GDM1 (cell line): ENCODE measurements around the gene STAMBPL1.
"Not testable (repeated sequence)": the region's sequence is repeated elsewhere in the genome, so short reads cannot be mapped to it uniquely, and the experiment has no call there.

Experiments
- DNase-seq: peaks from one replicate; lab custom pipeline; 2025; lab: John Stamatoyannopoulos, UW

STAMBPL1 gene

DNA sequence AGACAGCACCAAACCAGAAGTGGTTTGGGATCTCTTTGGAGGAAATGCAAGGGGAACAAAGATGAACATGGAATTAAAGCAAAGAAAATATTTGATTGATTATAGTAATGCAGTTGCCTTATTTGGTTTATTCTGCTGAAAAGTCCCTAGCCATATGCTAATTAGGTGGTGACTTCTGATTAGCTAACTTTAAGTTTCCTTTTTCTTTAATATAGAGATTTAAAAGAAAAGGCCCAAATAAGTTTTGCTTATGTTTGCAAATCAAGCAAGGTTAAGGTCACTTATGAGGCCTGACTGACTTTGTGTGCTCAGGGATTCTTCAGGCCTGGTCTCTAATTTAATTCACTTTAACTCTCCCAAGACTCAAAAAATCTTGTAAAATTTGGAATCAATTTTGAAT is 22.2 kb upstream of the STAMBPL1 start:
- no peak for DNase-seq

GRCh38 chr10:88858491-88858890 is 21.6 kb upstream of the STAMBPL1 start:
- no peak for DNase-seq

DNA sequence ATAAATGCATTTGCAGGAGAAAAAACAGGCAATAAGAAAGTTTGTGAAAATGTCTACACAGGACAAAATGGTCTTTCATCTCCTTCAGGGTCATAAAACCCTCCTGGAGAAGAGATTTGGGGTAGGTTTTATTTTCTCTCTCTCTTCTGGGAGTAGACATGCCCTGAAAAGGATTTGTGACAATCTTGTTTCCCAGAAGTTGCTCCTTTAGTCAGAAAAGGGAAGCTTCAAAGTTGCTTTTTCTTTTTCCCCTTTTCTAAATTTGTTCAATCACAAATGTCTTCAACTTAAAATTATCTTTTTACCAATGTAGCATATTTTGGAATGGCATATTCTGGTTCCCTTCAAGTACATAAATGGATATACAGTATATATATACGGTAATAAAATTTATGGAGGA is 19.0 kb upstream of the STAMBPL1 start:
- no peak for DNase-seq

- peak; percentile 4 for DNase-seq
Observed at GRCh38 chr10:88865281-88865876, 14.7 kb upstream of the STAMBPL1 start.

DNA sequence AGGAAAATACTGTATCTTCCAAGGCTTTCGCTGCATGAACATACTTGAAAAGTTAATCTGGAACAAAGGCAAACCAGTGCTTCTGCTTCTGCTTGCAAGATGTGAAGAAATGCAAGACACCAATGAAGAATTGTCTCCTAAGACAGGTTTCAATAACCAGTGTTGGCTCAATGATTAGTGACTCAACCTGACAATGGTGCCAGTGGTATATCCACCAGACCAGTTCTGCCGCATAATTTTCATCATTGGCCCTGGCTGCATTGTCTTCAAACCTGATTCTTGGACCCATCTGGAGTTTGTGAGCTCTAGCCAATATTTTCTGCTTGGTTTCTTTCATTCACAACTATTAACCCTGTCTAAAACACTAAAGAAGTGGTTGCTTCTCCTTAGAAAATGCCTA is 13.6 kb upstream of the STAMBPL1 start:
- DNase-seq: no peak

DNA sequence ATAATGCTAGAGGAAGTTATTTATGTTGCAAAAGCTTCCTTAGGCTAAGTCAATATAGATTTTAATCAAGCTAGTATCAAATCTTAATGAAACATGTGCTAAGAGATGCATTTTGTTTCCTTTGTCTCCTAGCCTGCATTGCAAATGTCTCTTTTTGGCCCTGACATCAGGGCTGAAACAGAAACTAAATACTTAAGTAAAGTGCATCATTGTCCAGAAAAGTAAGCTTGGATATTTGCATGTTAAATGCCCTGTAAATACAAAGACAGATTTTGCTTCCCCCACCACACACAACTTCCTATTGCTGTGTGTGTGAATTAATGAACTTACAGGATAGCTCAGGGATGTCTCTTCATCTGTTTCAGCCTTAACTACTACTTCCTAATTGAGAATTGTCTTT is 10.0 kb upstream of the STAMBPL1 start:
- no peak for DNase-seq

DNA sequence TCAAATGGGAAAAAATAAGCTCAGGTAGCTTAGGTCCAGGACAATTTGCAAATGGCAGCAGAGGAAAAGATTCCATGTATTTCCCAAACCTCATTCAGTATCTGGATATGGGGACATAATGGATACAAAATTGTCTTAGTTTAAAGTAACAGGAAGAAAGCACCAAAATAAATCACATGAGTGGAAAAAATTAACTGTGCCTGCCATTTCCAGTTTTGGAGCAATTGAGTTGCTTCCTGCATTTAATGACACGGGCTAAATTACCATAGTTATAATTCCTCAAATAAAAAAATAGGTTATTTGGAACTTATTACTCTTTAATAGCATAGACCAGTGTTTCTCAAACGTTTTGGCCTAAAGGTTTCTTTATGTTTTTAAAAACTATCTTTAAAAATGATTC is 6.3 kb upstream of the STAMBPL1 start:
- DNase-seq: no peak

DNA sequence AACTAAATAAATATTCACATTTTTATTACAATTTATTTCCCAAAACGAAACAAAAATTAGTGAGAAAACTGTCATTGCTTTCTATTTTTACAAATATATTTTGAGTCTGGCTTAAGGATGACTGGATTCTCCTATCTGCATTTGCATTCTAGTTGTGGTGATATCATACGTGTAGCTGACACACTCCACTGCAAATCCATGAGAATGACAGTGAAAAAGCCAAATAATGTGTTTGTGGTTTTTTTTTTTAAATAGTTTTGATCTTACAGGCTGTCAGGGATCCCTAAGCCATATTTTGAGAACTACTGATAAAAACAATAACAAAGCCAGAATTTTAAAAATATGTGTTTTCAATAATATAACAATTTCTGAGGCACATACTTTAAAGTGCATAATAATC is 5.8 kb upstream of the STAMBPL1 start:
- DNase-seq: no peak

DNA sequence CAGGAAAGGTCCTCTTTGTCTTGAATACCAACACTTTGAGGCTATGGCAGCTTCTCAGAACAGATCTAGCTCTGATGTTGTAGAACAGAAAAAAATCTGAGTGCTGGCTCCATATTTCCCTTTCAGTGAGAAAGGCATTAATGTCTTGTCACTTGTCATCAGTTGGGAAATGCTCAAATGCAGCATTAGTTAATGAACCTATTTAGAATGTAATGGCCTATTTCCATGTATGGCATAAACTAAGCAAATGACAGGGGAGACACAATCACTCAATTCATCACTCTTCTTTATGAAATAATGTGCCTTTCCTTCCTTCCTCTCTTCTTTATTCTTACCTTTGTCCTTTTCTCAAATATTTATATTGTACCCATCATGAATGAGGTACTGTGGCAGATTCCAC is 5.0 kb upstream of the STAMBPL1 start:
- no peak for DNase-seq

GRCh38 chr10:88877298-88877697 is 2.7 kb upstream of the STAMBPL1 start:
- no peak for DNase-seq

DNA sequence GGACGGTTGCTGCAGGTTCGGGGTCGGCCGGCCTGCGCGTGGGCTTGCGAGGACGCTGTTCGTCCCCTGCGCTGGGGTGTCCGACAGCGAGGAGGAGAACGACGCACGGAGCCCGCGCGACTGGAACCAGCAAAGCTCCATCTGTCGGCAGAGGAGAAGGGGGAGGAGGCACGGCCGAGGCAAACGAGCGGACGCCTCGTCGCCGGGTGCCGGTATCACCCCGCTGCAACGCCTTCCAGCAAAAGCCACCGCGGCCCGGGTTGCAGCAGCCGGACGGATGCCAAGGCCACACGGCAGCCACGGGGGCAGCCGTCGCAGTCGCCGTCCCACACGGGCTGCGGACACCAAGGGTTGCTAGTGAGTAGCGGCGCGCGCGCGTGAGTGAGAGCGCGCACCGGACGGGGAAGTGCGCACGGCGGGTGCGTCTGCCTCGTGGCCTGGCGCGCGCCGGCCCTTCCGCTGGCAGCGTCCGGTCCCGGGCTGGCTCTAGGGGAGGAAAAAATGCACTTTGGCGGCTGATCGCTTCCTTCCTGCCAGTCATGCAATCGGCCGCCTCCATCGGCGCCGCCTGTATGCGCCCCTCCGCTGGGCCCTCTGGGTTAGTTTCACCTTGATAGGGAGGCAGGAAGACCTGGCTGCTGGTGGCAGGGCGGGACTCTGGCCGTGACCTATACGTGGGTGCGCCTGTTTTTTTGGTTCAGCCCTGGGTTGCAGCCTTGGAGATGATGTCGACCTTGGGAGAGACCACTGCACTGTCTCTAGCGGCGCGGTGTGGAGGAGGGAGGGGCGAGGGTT is 434 bp downstream of the STAMBPL1 start:
- DNase-seq: peak; percentile 82

DNA sequence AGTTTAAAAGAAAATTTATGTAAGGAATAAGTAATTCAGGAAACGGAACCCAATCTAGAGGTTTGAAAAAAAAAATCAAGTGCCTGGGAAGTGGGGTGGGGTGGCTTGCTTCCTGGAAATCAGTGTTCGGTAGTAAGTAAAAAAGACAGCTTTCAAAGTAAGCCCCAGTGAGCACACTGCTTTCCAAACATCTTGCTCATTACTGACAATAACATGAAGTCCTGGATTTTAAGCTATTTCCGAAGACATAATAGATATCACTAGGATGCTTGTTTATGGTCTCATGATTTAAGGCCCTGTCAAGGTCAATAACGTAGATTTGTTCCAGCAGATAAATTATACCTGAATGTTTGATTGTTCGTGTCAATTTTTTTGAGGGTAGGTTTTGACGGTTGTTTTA is 1.3 kb downstream of the STAMBPL1 start:
- no peak for DNase-seq

DNA sequence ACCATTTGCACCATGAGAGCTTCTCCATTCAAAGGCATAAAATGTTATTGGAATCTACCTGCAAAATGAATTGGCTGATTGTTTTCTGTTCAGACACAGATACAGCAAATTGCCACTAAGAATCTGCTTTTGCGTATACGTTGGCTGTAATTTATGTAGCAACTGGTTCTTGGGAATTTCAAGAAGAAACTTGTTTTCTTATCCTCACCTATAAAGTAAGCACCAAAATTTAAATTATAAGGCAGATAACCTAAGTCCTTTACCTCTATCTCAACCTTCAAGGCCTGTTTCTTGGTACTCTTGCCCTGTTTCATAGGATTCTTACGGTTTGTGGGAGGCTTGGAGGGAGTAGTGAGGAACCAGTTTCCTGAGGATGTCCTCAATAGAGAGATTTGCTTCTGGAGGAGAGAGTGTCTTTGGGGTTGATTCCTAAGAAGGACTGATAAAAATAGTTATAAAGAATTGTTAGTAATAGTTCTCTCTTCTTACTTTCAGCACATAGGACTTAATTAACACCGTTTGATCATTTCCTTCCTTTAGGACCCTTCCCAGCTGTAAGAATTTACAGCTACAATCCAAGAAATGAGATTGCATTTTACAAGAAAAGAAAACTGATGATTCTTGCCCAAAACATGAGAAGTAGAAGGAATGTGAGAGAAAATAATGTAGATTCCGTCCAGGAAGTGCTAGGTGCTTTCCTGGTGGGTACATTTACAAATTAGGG is 2.0 kb downstream of the STAMBPL1 start:
- no peak for DNase-seq

- not testable (repeated sequence) for DNase-seq
Observed at GRCh38 chr10:88882646-88883447, 2.8 kb downstream of the STAMBPL1 start.

DNA sequence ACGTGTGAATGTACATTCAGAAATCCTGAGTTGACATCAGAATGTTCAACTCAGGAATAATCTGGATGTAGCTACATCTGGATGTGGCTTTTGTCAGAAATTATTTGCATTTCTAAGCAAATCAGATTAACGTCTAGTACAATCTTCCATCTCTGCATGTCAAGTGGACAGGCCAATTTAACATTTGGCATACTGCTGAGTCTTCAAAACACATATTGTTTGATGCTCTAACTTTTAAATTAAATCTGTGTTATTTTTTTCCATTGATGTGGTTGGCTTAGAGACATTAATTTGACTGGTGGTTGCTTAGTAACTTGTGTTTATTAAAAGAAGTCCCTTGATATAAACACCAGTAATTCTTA is 3.4 kb downstream of the STAMBPL1 start:
- no peak for DNase-seq

DNA sequence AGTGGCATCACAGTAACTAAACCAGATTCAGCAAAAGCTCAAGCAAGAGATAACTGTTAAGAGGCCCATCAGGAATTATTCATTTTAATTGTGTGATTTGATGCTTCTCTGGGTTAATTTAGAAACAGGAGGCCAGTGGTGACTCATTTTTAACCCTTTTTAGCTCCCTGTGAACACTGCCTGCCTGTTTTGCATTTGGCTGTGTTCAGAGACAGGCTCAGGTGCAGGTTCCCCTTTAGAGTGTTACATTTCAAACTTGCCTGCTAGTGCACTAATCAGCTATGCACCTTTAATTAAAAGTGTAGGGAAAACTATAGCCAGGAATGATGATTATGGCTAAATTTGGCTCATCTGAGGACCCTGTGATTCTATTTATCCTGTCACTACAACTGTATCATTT is 6.5 kb downstream of the STAMBPL1 start:
- no peak for DNase-seq

DNA sequence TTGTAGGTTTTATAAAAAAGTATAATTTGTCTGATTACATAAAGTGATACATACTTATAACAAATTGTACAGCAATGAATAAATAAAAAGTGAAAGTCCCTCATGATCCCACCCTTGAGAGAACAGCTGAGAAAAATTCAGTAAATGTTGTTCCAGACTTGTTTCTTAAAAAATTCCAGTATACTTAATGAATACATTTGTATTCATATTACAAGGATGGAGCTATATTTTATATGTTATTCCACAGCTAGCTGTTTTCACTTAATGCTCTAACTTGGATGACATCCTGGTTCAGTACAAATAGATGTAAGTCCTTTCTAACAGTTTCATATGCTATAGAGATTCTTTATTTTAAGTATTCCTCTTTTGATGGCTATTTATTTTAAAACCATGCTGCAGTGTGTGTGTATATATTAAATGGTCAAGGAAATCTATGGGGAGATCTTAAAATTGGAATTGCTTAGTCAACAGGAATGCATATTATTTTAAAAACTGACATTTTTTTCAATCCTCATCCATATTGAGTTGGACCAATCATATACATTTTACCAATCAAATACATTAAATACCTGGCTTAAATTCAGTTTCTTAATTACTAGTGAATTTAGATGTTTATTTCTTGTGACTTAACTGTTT is 8.9 kb downstream of the STAMBPL1 start:
- DNase-seq: no peak

DNA sequence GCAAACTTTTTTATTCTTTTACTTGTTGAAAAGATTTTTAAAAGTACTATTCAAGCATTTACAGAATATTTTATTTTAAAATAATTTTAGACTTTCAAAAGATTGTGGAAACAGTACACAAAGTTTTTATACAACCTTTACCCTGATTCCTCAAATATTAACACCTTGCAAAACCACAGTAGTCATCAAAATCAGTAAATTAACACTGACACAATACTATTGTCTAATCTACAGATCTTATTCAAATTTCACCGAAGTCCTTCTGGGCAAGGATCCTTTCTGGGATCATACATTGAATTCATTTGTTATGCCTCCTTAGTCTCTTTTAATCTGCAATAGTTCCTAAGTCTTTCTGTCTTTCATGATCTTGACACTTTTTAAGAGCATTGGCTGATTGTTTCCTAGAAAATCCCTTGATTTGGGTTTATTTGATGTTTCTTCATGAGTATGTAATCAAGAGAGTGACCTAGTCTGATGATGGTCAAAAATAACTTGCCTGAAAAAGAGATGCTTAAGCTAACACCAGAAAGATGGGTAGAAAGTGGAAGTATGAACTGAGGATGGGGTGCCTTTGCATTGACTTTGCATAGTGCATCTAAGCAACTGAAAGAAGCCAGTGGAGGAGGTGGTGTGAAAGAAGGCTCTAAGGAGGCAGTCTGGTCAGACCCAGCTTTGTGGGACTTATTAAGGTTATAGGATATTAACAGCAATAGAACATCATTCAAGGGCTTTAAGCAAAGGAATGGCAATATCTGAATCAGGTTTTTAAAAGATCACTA is 9.7 kb downstream of the STAMBPL1 start:
- DNase-seq: no peak

- no peak for DNase-seq
Observed at GRCh38 chr10:88890681-88891381, 10.8 kb downstream of the STAMBPL1 start.

- no peak for DNase-seq
Observed at GRCh38 chr10:88892222-88892967, 12.3 kb downstream of the STAMBPL1 start.
